Measurements from ENCODE around the gene SREK1.
"Not testable (repeated sequence)": the region's sequence is repeated elsewhere in the genome, so short reads cannot be mapped to it uniquely, and the experiment has no call there.

The SREK1 gene

GRCh38 chr5:66144074-66144833, at the start of gene SREK1:
Gene SREK1 (plus strand): TSS chr5:66144300. CDS start chr5:66144377, 77 bp downstream.
- FAIRE-seq = no peak

- FAIRE-seq = no peak
These were observed 43.2 kb upstream of the SREK1 start for GRCh38 chr5:66100851-66101250.

- no peak for FAIRE-seq
These were observed 30.9 kb upstream of the SREK1 start for GRCh38 chr5:66113160-66113559.

GRCh38 chr5:66118304-66118703, 25.8 kb upstream of the SREK1 start:
- no peak for FAIRE-seq

GRCh38 chr5:66122379-66123034, 21.6 kb upstream of the SREK1 start:
- no peak for FAIRE-seq

- FAIRE-seq = no peak
These were observed 15.0 kb upstream of the SREK1 start for GRCh38 chr5:66129144-66129543.

- FAIRE-seq = no peak
These were observed 13.6 kb upstream of the SREK1 start for GRCh38 chr5:66130493-66130892.

- no peak for FAIRE-seq
These were observed 9.7 kb upstream of the SREK1 start for GRCh38 chr5:66134407-66134861.

GRCh38 chr5:66136053-66136452, 8.0 kb upstream of the SREK1 start:
- FAIRE-seq = no peak

- FAIRE-seq = not testable (repeated sequence)
These were observed 7.2 kb upstream of the SREK1 start for GRCh38 chr5:66136944-66137343.

- no peak for FAIRE-seq
These were observed 5.3 kb upstream of the SREK1 start for GRCh38 chr5:66138637-66139317.

- no peak for FAIRE-seq
These were observed 4.8 kb upstream of the SREK1 start for GRCh38 chr5:66139318-66139712.

GRCh38 chr5:66142417-66142816, 1.7 kb upstream of the SREK1 start:
- no peak for FAIRE-seq

GRCh38 chr5:66143473-66144073, 527 bp upstream of the SREK1 start:
- FAIRE-seq = no peak

- FAIRE-seq = no peak
These were observed 812 bp downstream of the SREK1 start for GRCh38 chr5:66144834-66145390.

- no peak for FAIRE-seq
These were observed 1.6 kb downstream of the SREK1 start for GRCh38 chr5:66145737-66146136.

- no peak for FAIRE-seq
These were observed 5.8 kb downstream of the SREK1 start for GRCh38 chr5:66149950-66150349.

GRCh38 chr5:66151030-66151429, 6.9 kb downstream of the SREK1 start:
- no peak for FAIRE-seq

- FAIRE-seq = no peak
These were observed 7.4 kb downstream of the SREK1 start for GRCh38 chr5:66151491-66151890.

GRCh38 chr5:66157046-66157445, 12.9 kb downstream of the SREK1 start:
- no peak for FAIRE-seq

GRCh38 chr5:66161356-66161755, 17.3 kb downstream of the SREK1 start:
- no peak for FAIRE-seq

GRCh38 chr5:66164044-66164790, 20.1 kb downstream of the SREK1 start:
- FAIRE-seq = no peak
